ENCODE measurements around the gene AK8. TPM values are rescaled to one million over a fixed set of nuclear protein-coding genes. Genes with fewer than 3 reads are reported as not detected.

AK8 gene
- polyA plus RNA-seq, 1 of the 3 experiments (the other 2 are of a cell fraction) = 0.77 TPM

- H4K20me1 ChIP-seq (ENCODE audit: insufficient read depth) = no peaks in the 10 kb centered on the region
- no peaks in the 10 kb centered on the region; the same call in 1 of the 2 replicates for H3K79me2 ChIP-seq (ENCODE audit: insufficient read depth)
- no peak overlapping the region for H2AFZ ChIP-seq (ENCODE audit: low read depth)
- CTCF ChIA-PET = interaction anchor here (0.6 to 2.0 kb wide), 3 partner anchors 27 to 74 kb away, joined by 3 to 7 read pairs (median 3); no protein-coding TSS in a partner anchor
- no peaks in the 10 kb centered on the region for H3K27me3 ChIP-seq (ENCODE audit: insufficient read depth)
- POLR2A ChIA-PET = no interaction called here
- no peaks in the 10 kb centered on the region for H3K9me3 ChIP-seq
- H3K4me3 ChIP-seq (ENCODE audit: low read depth in 2 of 2, low read length in 1 of 2) = no peak overlapping the region
- H3K9me2 ChIP-seq = no peaks in the 10 kb centered on the region
- no peak for DNase-seq
- no peak overlapping the region for H3K9ac ChIP-seq
- no peak overlapping the region for H3K27ac ChIP-seq (ENCODE audit: low read depth in 2 of 2, low read length in 1 of 2)
- no peak overlapping the region for H3K4me2 ChIP-seq
- TF ChIP-seq TAF1 (IDR thresholded peaks at IDR 0.05; ENCODE audit: borderline replicate concordance, low read depth, low read length) = no peak
- no peak for TF ChIP-seq EP300 (IDR thresholded peaks at IDR 0.05; ENCODE audit: borderline replicate concordance in 1 of 2, low read depth in 1 of 2, low read length in 1 of 2)
- TF ChIP-seq GATA2 (CRISPR knock-in tag; IDR thresholded peaks at IDR 0.05) = no peak
- TF ChIP-seq RCOR1 (IDR thresholded peaks at IDR 0.05; ENCODE audit: low read length) = no peak
- TF ChIP-seq ELF1 (IDR thresholded peaks at IDR 0.05) = no peak
- TF ChIP-seq IRF3 (IDR thresholded peaks at IDR 0.05; ENCODE audit: low read depth, low read length) = no peak
- TF ChIP-seq FOXM1 (IDR thresholded peaks at IDR 0.05; ENCODE audit: low read depth) = no peak
- TF ChIP-seq TCF12 (IDR thresholded peaks at IDR 0.05) = no peak
- TF ChIP-seq SMC3 (IDR thresholded peaks at IDR 0.05; ENCODE audit: low read depth, low read length) = no peak
- TF ChIP-seq USF1 (IDR thresholded peaks at IDR 0.05; ENCODE audit: borderline replicate concordance, low read depth) = no peak
- no peak for TF ChIP-seq CTCF (IDR thresholded peaks at IDR 0.05)
- no peak for TF ChIP-seq POLR2AphosphoS5 (IDR thresholded peaks at IDR 0.05; ENCODE audit: low read depth, low read length)
- no peak for TF ChIP-seq PBX3 (IDR thresholded peaks at IDR 0.05)
- TF ChIP-seq RFX5 (IDR thresholded peaks at IDR 0.05; ENCODE audit: low read length) = no peak
- TF ChIP-seq FOXJ3 (CRISPR knock-in tag; IDR thresholded peaks at IDR 0.05) = no peak
- no peaks in the 10 kb centered on the region for H3K36me3 ChIP-seq (replicated peaks in 1 of 2; ENCODE audit: control insufficient read depth in 1 of 2, insufficient read depth in 2 of 2, low read length in 1 of 2)
- peaks cover 0 to 7% of the 10 kb centered on the region in 2 experiments; a peak in 1 of 4 replicates for H3K4me1 ChIP-seq (ENCODE audit: control insufficient read depth in 1 of 2, insufficient read depth in 2 of 2, low read depth in 1 of 2, low read length in 1 of 2)
- WGBS (ENCODE audit: low lambda C conversion rate) = 78% methylated on average over 7 of the region's 7 CpGs
- H3F3A ChIP-seq (replicated peaks; ENCODE audit: insufficient read depth) = no peaks in the 10 kb centered on the region
Observed at GRCh38 chr9:132873403-132873802, 4.7 kb downstream of the AK8 start.
